HCT116 (cell line): ENCODE measurements around the gene MAT2B.

Experiments
- CEBPB ChIP-seq: IDR thresholded peaks from 2 replicates; pipeline ENCODE4 v1.6.1; 2012; ENCODE audit warnings: low read depth
- ELF1 ChIP-seq: IDR thresholded peaks from 2 replicates; pipeline ENCODE4 v1.6.1; 2012; ENCODE audit warnings: low read depth, borderline replicate concordance
- EZH2 ChIP-seq: fragments of 200-600 bp; sonication (generic); IDR thresholded peaks from 2 replicates; pipeline ENCODE4 v1.6.1; 2017; ENCODE audit warnings: antibody characterized with exemption, mixed run types
- EZH2phosphoT487 ChIP-seq: fragments of 200-600 bp; IDR thresholded peaks from 2 replicates; pipeline ENCODE4 v1.6.1; 2018; ENCODE audit warnings: antibody characterized with exemption, borderline replicate concordance
- MAX ChIP-seq: IDR thresholded peaks from 2 replicates; pipeline ENCODE4 v1.6.1; 2012
- POLR2A ChIP-seq: IDR thresholded peaks from 2 replicates; pipeline ENCODE4 v1.7.0; 2011; ENCODE audit warnings: borderline replicate concordance; ENCODE audit not compliant: insufficient read depth, insufficient read length; ENCODE audit errors: extremely low read depth
- POLR2AphosphoS5 ChIP-seq: IDR thresholded peaks from 2 replicates; pipeline ENCODE4 v1.6.1; 2011; ENCODE audit warnings: mild to moderate bottlenecking, low read depth, low read length, moderate library complexity
- SP1 ChIP-seq: IDR thresholded peaks from 2 replicates; pipeline ENCODE4 v1.6.1; 2012; ENCODE audit warnings: low read depth
- TCF7L2 ChIP-seq: IDR thresholded peaks from 2 replicates; pipeline ENCODE4 v1.7.0; 2011; ENCODE audit warnings: borderline replicate concordance, inconsistent platforms; ENCODE audit not compliant: insufficient read depth, insufficient read length; ENCODE audit errors: extremely low read depth
- ZFX ChIP-seq: fragments of 450-650 bp; IDR thresholded peaks from 2 replicates; pipeline ENCODE4 v1.6.1; 2017
- TF ChIP-seq, protein P1 (sequence below), 3 experiments: fragments of 200-600 bp in 1 of 3; sonication (generic) in 1 of 3; IDR thresholded peaks in 2 of 3; conservative IDR thresholded peaks in 1 of 3; 2 replicates each; pipeline ENCODE4 v1.5.1; 2012 to 2017; ENCODE audit warnings: low read depth in 2 of 3, low read length in 2 of 3, antibody characterized with exemption in 1 of 3, borderline replicate concordance in 1 of 3, control low read depth in 1 of 3, mild to moderate bottlenecking in 1 of 3, mixed read lengths in 1 of 3, mixed run types in 1 of 3, moderate library complexity in 1 of 3; ENCODE audit not compliant: insufficient read depth in 1 of 3
- TF ChIP-seq, protein P2 (sequence below): IDR thresholded peaks from 2 replicates; pipeline ENCODE4 v1.6.1; 2012; ENCODE audit warnings: low read depth
- TF ChIP-seq, protein P3 (sequence below): IDR thresholded peaks from 2 replicates; pipeline ENCODE4 v1.6.1; 2012
- TF ChIP-seq, protein P4 (sequence below): IDR thresholded peaks from 2 replicates; pipeline ENCODE4 v1.6.1; 2011; ENCODE audit warnings: mild to moderate bottlenecking, low read length, moderate library complexity; ENCODE audit not compliant: insufficient replicate concordance; ENCODE audit errors: extremely low read depth

- TF ChIP-seq ZFX (no peak), EZH2 (no peak), SP1 (no peak), MAX (no peak), POLR2AphosphoS5 (no peak), POLR2A (no peak), TCF7L2 (no peak), CEBPB (no peak), EZH2phosphoT487 (no peak), ELF1 (no peak)
- TF ChIP-seq, protein P1, sequence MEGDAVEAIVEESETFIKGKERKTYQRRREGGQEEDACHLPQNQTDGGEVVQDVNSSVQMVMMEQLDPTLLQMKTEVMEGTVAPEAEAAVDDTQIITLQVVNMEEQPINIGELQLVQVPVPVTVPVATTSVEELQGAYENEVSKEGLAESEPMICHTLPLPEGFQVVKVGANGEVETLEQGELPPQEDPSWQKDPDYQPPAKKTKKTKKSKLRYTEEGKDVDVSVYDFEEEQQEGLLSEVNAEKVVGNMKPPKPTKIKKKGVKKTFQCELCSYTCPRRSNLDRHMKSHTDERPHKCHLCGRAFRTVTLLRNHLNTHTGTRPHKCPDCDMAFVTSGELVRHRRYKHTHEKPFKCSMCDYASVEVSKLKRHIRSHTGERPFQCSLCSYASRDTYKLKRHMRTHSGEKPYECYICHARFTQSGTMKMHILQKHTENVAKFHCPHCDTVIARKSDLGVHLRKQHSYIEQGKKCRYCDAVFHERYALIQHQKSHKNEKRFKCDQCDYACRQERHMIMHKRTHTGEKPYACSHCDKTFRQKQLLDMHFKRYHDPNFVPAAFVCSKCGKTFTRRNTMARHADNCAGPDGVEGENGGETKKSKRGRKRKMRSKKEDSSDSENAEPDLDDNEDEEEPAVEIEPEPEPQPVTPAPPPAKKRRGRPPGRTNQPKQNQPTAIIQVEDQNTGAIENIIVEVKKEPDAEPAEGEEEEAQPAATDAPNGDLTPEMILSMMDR (IDR thresholded peaks at IDR 0.05 in 2 of 3, conservative IDR thresholded peaks at IDR 0.05 in 1 of 3; ENCODE audit: borderline replicate concordance in 1 of 3, insufficient read depth in 1 of 3, low read depth in 2 of 3, low read length in 2 of 3): peak; percentile 48 to 83 (median 77); a peak in 5 of 6 replicates
- TF ChIP-seq, protein P2, sequence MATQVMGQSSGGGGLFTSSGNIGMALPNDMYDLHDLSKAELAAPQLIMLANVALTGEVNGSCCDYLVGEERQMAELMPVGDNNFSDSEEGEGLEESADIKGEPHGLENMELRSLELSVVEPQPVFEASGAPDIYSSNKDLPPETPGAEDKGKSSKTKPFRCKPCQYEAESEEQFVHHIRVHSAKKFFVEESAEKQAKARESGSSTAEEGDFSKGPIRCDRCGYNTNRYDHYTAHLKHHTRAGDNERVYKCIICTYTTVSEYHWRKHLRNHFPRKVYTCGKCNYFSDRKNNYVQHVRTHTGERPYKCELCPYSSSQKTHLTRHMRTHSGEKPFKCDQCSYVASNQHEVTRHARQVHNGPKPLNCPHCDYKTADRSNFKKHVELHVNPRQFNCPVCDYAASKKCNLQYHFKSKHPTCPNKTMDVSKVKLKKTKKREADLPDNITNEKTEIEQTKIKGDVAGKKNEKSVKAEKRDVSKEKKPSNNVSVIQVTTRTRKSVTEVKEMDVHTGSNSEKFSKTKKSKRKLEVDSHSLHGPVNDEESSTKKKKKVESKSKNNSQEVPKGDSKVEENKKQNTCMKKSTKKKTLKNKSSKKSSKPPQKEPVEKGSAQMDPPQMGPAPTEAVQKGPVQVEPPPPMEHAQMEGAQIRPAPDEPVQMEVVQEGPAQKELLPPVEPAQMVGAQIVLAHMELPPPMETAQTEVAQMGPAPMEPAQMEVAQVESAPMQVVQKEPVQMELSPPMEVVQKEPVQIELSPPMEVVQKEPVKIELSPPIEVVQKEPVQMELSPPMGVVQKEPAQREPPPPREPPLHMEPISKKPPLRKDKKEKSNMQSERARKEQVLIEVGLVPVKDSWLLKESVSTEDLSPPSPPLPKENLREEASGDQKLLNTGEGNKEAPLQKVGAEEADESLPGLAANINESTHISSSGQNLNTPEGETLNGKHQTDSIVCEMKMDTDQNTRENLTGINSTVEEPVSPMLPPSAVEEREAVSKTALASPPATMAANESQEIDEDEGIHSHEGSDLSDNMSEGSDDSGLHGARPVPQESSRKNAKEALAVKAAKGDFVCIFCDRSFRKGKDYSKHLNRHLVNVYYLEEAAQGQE: no peak
- TF ChIP-seq, protein P3, sequence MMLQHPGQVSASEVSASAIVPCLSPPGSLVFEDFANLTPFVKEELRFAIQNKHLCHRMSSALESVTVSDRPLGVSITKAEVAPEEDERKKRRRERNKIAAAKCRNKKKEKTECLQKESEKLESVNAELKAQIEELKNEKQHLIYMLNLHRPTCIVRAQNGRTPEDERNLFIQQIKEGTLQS: no peak
- TF ChIP-seq, protein P4, sequence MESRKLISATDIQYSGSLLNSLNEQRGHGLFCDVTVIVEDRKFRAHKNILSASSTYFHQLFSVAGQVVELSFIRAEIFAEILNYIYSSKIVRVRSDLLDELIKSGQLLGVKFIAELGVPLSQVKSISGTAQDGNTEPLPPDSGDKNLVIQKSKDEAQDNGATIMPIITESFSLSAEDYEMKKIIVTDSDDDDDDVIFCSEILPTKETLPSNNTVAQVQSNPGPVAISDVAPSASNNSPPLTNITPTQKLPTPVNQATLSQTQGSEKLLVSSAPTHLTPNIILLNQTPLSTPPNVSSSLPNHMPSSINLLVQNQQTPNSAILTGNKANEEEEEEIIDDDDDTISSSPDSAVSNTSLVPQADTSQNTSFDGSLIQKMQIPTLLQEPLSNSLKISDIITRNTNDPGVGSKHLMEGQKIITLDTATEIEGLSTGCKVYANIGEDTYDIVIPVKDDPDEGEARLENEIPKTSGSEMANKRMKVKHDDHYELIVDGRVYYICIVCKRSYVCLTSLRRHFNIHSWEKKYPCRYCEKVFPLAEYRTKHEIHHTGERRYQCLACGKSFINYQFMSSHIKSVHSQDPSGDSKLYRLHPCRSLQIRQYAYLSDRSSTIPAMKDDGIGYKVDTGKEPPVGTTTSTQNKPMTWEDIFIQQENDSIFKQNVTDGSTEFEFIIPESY: no peak
Observed at GRCh38 chr5:163564321-163564938, 59.0 kb downstream of the MAT2B start.
